Trophoblast cell (in vitro differentiated cells and primary cell): ENCODE data around the gene HPSE2.

Source experiments
- DNase-seq, 2 donors: peaks; one replicate each; pipeline ENCODE4 v3.0.0-alpha.2; 2016
- H2AFZ ChIP-seq: 2 replicates; pipeline ENCODE4 v1.6.1; 2013; ENCODE audit warnings: low read length, moderate library complexity, mild to moderate bottlenecking; ENCODE audit not compliant: insufficient read depth, poor library complexity
- H2AK5ac ChIP-seq: 2 replicates; pipeline ENCODE4 v1.6.1; 2013; ENCODE audit warnings: mild to moderate bottlenecking, low read length
- H2BK120ac ChIP-seq: 2 replicates; pipeline ENCODE4 v1.6.1; 2013; ENCODE audit warnings: low read length, mild to moderate bottlenecking, moderate library complexity; ENCODE audit not compliant: insufficient read depth, poor library complexity
- H2BK12ac ChIP-seq: 2 replicates; pipeline ENCODE4 v1.6.1; 2013; ENCODE audit warnings: mild to moderate bottlenecking, low read length, moderate library complexity
- H2BK5ac ChIP-seq: 2 replicates; pipeline ENCODE4 v1.6.1; 2013; ENCODE audit warnings: low read length, low read depth, moderate library complexity, mild to moderate bottlenecking; ENCODE audit not compliant: poor library complexity
- H3K14ac ChIP-seq: 2 replicates; pipeline ENCODE4 v1.6.1; 2013; ENCODE audit warnings: mild to moderate bottlenecking, low read length
- H3K18ac ChIP-seq: 2 replicates; pipeline ENCODE4 v1.6.1; 2013; ENCODE audit warnings: mild to moderate bottlenecking, low read length
- H3K23ac ChIP-seq: 2 replicates; pipeline ENCODE4 v1.6.1; 2013; ENCODE audit warnings: low read length
- H3K27ac ChIP-seq: 2 replicates; pipeline ENCODE4 v1.5.1; 2013; ENCODE audit warnings: low read depth, mild to moderate bottlenecking, inconsistent platforms, low read length, moderate library complexity
- H3K27me3 ChIP-seq: 2 replicates; pipeline ENCODE4 v1.6.1; 2013; ENCODE audit warnings: inconsistent platforms, mild to moderate bottlenecking, low read length, moderate library complexity; ENCODE audit not compliant: insufficient read depth
- H3K36me3 ChIP-seq, 2 experiments: 1 replicate in 1 of 2; 2 replicates in 1 of 2; pipeline ENCODE4 v1.6.1; 2013; ENCODE audit warnings: low read length in 2 of 2, mild to moderate bottlenecking in 2 of 2, moderate library complexity in 1 of 2; ENCODE audit not compliant: insufficient read depth in 2 of 2, control insufficient read depth in 1 of 2
- H3K4ac ChIP-seq: 2 replicates; pipeline ENCODE4 v1.6.1; 2013; ENCODE audit warnings: low read depth, mild to moderate bottlenecking, low read length, moderate library complexity
- H3K4me1 ChIP-seq, 2 experiments: 1 replicate in 1 of 2; 2 replicates in 1 of 2; pipeline ENCODE4 v1.6.1; 2013; ENCODE audit warnings: low read length in 2 of 2, mild to moderate bottlenecking in 2 of 2, moderate library complexity in 1 of 2; ENCODE audit not compliant: insufficient read depth in 2 of 2, control insufficient read depth in 1 of 2
- H3K4me2 ChIP-seq: 2 replicates; pipeline ENCODE4 v1.6.1; 2013; ENCODE audit warnings: inconsistent platforms, mild to moderate bottlenecking, low read length, moderate library complexity
- H3K4me3 ChIP-seq: 2 replicates; pipeline ENCODE4 v1.5.1; 2013; ENCODE audit warnings: mild to moderate bottlenecking, low read depth, low read length, inconsistent platforms
- H3K79me1 ChIP-seq: one replicate; pipeline ENCODE4 v1.6.1; 2013; ENCODE audit warnings: low read length
- H3K79me2 ChIP-seq: 2 replicates; pipeline ENCODE4 v1.6.1; 2013; ENCODE audit warnings: low read length, mild to moderate bottlenecking; ENCODE audit not compliant: control insufficient read depth, insufficient read depth, poor library complexity
- H3K9ac ChIP-seq: 2 replicates; pipeline ENCODE4 v1.6.1; 2013; ENCODE audit warnings: mild to moderate bottlenecking, low read length
- H3K9me3 ChIP-seq: 2 replicates; pipeline ENCODE4 v1.6.1; 2013; ENCODE audit warnings: low read depth, mild to moderate bottlenecking, control low read depth, inconsistent platforms, low read length; ENCODE audit not compliant: insufficient read depth
- H4K12ac ChIP-seq: 2 replicates; pipeline ENCODE4 v1.6.1; 2013; ENCODE audit warnings: low read depth, mild to moderate bottlenecking, low read length, moderate library complexity
- H4K8ac ChIP-seq: 2 replicates; pipeline ENCODE4 v1.6.1; 2013; ENCODE audit warnings: low read depth, mild to moderate bottlenecking, low read length, moderate library complexity
- H4K91ac ChIP-seq: one replicate; pipeline ENCODE4 v1.6.1; 2013; ENCODE audit warnings: low read depth, mild to moderate bottlenecking, low read length, moderate library complexity
- WGBS: extraction: QIAGEN DNeasy Blood & Tissue Kit; methylation state at CpG from one replicate; pipeline ENCODE4 v1.1.7; 2013; ENCODE audit warnings: missing lambda C conversion rate; ENCODE audit not compliant: insufficient read length, insufficient coverage; ENCODE audit errors: extremely low coverage; 5-methylcytosine and 5-hydroxymethylcytosine counted together

Gene HPSE2

GRCh38 chr10:99041468-99041867 lies 194.2 kb downstream of the HPSE2 start:
- no CpG with 5 or more reads among the region's 4 CpGs for WGBS
- Histone ChIP-seq H3K27me3 (no peaks in the 10 kb centered on the region), H3K18ac (no peak overlapping the region), H4K8ac (no peak overlapping the region), H2BK5ac (no peak overlapping the region), H3K79me2 (no peaks in the 10 kb centered on the region), H2BK120ac (no peak overlapping the region), H3K4ac (no peak overlapping the region), H3K36me3 (no peaks in the 10 kb centered on the region), H4K12ac (no peak overlapping the region), H2BK12ac (no peak overlapping the region), H3K23ac (no peak overlapping the region), H3K4me2 (no peak overlapping the region), H2AFZ (no peak overlapping the region), H3K4me1 (no peaks in the 10 kb centered on the region), H3K27ac (no peak overlapping the region), H3K9ac (no peak overlapping the region), H3K9me3 (no peaks in the 10 kb centered on the region), H2AK5ac (no peak overlapping the region), H3K4me3 (no peak overlapping the region), H4K91ac (no peak overlapping the region), H3K79me1 (no peaks in the 10 kb centered on the region), H3K14ac (no peak overlapping the region)
- no peak for DNase-seq

DNA sequence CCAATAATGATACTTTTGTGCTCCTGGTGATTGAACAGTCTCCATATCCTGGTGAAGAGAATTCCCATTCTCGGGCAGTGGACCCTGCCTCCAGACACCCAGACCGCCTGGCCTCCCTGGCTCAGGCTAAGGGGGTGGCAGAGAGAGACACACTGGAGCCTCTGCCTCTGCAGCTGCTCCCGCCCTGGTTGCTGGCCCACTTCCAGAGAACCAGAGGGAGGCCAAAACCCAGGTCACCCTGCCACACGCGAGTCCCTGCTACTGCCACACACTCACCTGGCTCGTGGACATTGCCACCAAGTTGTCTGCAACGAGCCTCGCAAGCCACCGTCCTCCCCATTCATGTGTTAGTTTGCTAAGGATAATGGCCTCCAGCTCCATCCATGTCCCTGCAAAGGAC lies 221.8 kb downstream of the HPSE2 start:
- H4K12ac ChIP-seq = no peak overlapping the region
- H3K9me3 ChIP-seq = no peaks in the 10 kb centered on the region
- WGBS = no CpG with 5 or more reads among the region's 9 CpGs

GRCh38 chr10:99010286-99010685 lies 225.4 kb downstream of the HPSE2 start:
- H2BK5ac ChIP-seq = no peak overlapping the region
- no peak overlapping the region for H2AK5ac ChIP-seq
- no peak overlapping the region for H3K27ac ChIP-seq
- H2BK12ac ChIP-seq = no peak overlapping the region
- no peak overlapping the region for H3K4ac ChIP-seq
- H3K36me3 ChIP-seq = no peaks in the 10 kb centered on the region
- H2AFZ ChIP-seq = no peak overlapping the region
- no peak overlapping the region for H3K4me3 ChIP-seq
- no peak overlapping the region for H3K4me2 ChIP-seq
- no peak overlapping the region for H3K9ac ChIP-seq
- H3K79me2 ChIP-seq = no peaks in the 10 kb centered on the region
- H3K4me1 ChIP-seq = no peaks in the 10 kb centered on the region
- no peak overlapping the region for H3K18ac ChIP-seq
- H3K9me3 ChIP-seq = peaks cover 7% of the 10 kb centered on the region
- no peaks in the 10 kb centered on the region for H3K27me3 ChIP-seq
- DNase-seq = no peak
- H4K12ac ChIP-seq = no peak overlapping the region
- no peak overlapping the region for H3K23ac ChIP-seq
- no peak overlapping the region for H4K91ac ChIP-seq
- no peaks in the 10 kb centered on the region for H3K79me1 ChIP-seq
- H3K14ac ChIP-seq = no peak overlapping the region
- H2BK120ac ChIP-seq = no peak overlapping the region
- H4K8ac ChIP-seq = no peak overlapping the region

More for the DNA sequence above, 221.8 kb downstream of the HPSE2 start:
- Histone ChIP-seq H3K14ac (no peak overlapping the region), H3K27ac (no peak overlapping the region), H2BK5ac (no peak overlapping the region), H3K27me3 (no peaks in the 10 kb centered on the region), H4K91ac (no peak overlapping the region), H2BK12ac (no peak overlapping the region), H3K4me2 (no peak overlapping the region), H3K23ac (no peak overlapping the region), H2AK5ac (no peak overlapping the region), H3K18ac (no peak overlapping the region), H3K79me2 (no peaks in the 10 kb centered on the region), H3K9ac (no peak overlapping the region), H3K4ac (no peak overlapping the region), H4K8ac (no peak overlapping the region), H3K4me1 (no peaks in the 10 kb centered on the region), H2AFZ (no peak overlapping the region), H3K36me3 (no peaks in the 10 kb centered on the region), H3K79me1 (no peaks in the 10 kb centered on the region), H2BK120ac (no peak overlapping the region), H3K4me3 (no peak overlapping the region)
- no peak for DNase-seq

GRCh38 chr10:99008054-99008453 lies 227.6 kb downstream of the HPSE2 start:
- no peak overlapping the region for H2AFZ ChIP-seq
- H2AK5ac ChIP-seq = no peak overlapping the region
- H3K18ac ChIP-seq = no peak overlapping the region
- H3K14ac ChIP-seq = no peak overlapping the region
- H2BK5ac ChIP-seq = no peak overlapping the region
- DNase-seq = no peak
- H2BK12ac ChIP-seq = no peak overlapping the region
- no peak overlapping the region for H2BK120ac ChIP-seq
- no peak overlapping the region for H3K4ac ChIP-seq
- H4K91ac ChIP-seq = no peak overlapping the region
- no peak overlapping the region for H3K23ac ChIP-seq
- H3K27ac ChIP-seq = no peak overlapping the region
- H3K9ac ChIP-seq = no peak overlapping the region
- H3K4me1 ChIP-seq = no peaks in the 10 kb centered on the region
- no peaks in the 10 kb centered on the region for H3K27me3 ChIP-seq
- H3K9me3 ChIP-seq = peaks cover 7% of the 10 kb centered on the region
- no peaks in the 10 kb centered on the region for H3K36me3 ChIP-seq
- no peaks in the 10 kb centered on the region for H3K79me1 ChIP-seq
- WGBS = no CpG with 5 or more reads among the region's 2 CpGs
- no peak overlapping the region for H4K8ac ChIP-seq
- H4K12ac ChIP-seq = no peak overlapping the region
- H3K4me2 ChIP-seq = no peak overlapping the region
- H3K4me3 ChIP-seq = no peak overlapping the region
- H3K79me2 ChIP-seq = no peaks in the 10 kb centered on the region

DNA sequence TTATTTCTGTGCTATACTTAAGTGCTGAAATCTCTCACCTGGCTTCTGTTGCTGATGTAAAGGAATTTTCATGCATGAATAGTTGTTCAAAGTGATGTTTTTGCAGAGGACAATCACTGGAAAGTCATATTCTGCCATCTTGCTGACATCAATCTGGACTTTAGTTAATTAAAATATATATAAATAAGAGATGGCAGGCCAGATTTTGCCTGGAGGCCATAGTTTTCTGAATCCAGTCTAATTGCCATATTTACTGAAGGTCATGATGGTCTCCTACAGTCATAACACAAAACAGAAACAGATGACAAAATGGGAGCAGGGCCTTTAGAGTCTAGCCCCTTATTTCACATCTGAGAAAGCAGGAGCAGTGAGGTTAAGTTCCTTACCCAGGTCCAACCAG lies 228.2 kb downstream of the HPSE2 start:
- Histone ChIP-seq H3K4me1 (no peaks in the 10 kb centered on the region), H2AK5ac (no peak overlapping the region), H3K18ac (no peak overlapping the region), H3K27ac (no peak overlapping the region), H2BK5ac (no peak overlapping the region), H3K4me2 (no peak overlapping the region), H3K36me3 (no peaks in the 10 kb centered on the region), H3K4ac (no peak overlapping the region), H3K23ac (no peak overlapping the region), H2BK12ac (no peak overlapping the region), H3K14ac (no peak overlapping the region), H2BK120ac (no peak overlapping the region), H4K91ac (no peak overlapping the region), H3K79me2 (no peaks in the 10 kb centered on the region), H3K27me3 (no peaks in the 10 kb centered on the region), H3K79me1 (no peaks in the 10 kb centered on the region), H3K4me3 (no peak overlapping the region), H2AFZ (no peak overlapping the region), H4K12ac (no peak overlapping the region), H3K9me3 (peaks cover 7% of the 10 kb centered on the region), H3K9ac (no peak overlapping the region), H4K8ac (no peak overlapping the region)
- no peak for DNase-seq
